NCI-H748 treated with DMSO at 0.1 percent for 48 hours (cell line): ENCODE data around the gene CCHCR1.

Experiments
- DNase-seq: peaks from one replicate; lab custom pipeline; 2025; lab: John Stamatoyannopoulos, UW

The CCHCR1 gene

GRCh38 chr6:31161216-31162126, 3.9 kb upstream of the CCHCR1 start:
- no peak for DNase-seq

GRCh38 chr6:31158863-31159855, 1.6 kb upstream of the CCHCR1 start:
- DNase-seq, result peak; percentile 11

- peak; percentile 99 for DNase-seq
These were observed 699 bp upstream of the CCHCR1 start, which contains the start of gene TCF19 for GRCh38 chr6:31158140-31158862. TCF19 (plus strand) TSS chr6:31158589; CDS start chr6:31159470, 881 bp downstream.

DNA sequence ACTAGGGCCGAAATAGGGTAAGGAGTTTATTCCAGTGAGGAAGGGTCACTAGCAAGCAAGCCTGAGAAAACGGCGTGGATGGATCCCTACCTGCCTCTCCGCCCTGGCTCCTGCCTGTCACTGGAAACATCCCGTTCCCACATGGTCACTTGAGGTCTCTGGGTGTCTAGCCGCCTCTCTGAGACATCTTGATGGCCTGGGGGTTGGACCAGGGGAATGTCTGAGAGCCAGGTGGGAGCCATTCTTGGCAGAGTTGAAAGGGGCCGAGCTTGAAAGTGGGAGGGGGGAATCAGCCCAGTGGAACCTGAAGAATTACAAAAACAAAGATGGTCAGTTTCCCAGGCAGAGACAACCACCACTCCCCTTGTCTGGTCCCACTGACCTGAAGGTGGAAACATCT, 961 bp downstream of the CCHCR1 start:
- no peak for DNase-seq

DNA sequence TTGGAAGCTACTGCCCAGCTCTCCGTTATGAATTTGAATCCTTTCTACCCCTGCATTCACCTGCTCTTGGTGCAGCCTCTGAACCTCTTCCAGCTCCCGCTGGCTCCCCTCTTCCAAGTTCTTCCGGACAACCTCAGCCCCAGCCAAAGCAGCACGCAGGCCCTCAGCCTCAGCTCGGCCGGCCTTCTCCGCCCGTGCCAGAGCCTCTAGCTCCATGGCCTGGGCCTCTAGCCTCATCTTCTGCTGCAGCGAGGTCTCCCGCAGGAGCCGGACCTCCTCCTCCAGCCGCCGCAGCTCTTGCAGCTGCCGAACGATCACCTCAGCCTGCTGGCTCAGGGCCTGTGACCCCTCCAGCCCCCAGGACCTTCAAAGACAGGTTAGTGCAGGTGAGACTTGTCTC, 3.2 kb downstream of the CCHCR1 start:
- no peak for DNase-seq

- no peak for DNase-seq
These were observed 4.8 kb downstream of the CCHCR1 start for GRCh38 chr6:31152781-31153180.

- DNase-seq, result no peak
These were observed 7.7 kb downstream of the CCHCR1 start for GRCh38 chr6:31149827-31150447.

- DNase-seq, result no peak
These were observed 12.2 kb downstream of the CCHCR1 start for GRCh38 chr6:31145386-31145785.

GRCh38 chr6:31144970-31145340, 12.6 kb downstream of the CCHCR1 start:
- no peak for DNase-seq

- no peak for DNase-seq
These were observed 13.2 kb downstream of the CCHCR1 start for GRCh38 chr6:31144296-31144969.

DNA sequence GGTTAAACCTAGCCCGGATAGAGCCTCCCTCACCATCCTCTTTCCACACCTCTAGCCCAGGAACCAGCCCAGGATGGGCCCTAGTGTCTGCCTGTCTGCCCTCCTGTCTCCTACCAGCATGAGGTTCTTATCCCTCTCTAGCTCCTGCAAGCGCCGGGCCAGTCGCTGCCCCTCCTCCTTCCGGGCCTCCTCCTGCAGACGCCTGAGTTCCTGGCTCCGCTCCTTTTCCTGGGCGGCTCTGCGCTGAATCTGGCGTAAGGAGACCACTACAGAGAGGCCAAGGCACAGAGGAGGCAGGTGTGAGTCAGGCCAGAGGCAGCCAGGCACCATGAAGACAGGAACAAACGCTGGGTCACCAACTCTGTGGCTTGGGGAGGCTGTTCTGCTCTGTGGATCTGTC, 14.5 kb downstream of the CCHCR1 start:
- no peak for DNase-seq

DNA sequence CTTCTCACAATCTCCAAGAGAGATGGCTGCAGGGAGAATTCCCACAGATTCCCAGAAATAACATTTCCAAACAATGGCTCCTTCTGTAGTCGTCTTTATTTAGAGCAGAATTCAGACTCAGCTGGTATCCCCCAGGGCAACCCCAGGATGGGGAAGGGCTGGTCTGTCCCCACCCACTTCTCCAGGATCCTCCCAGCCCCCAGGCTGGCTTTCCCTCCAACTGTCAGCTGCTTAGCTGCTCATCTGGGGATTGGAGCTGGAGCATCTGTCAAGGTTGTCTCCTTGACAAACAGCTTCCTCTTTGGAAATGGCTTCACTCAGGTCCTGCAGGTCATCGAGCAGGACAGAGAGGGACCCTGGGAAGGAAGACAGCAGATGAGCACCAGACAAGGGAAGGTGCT, 15.2 kb downstream of the CCHCR1 start:
- no peak for DNase-seq

DNA sequence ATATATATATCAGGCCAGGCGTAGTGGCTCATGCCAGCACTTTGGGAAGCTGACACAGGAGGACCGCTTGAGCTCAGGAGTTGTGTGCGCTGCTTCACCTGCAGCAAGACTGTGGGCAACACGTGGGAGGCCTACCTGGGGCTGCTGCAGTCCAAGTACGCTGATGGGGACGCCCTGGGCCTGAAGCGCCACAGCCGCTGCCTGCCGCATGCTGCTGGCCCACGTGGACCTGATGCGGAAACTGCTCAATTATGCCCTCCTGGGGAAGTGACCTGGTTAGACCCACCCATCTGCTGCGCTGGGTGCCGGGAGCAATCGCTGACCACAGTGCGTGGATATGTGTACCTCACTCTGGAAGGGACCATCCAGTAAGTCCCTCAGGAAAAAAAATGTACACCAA, 17.0 kb downstream of the CCHCR1 start:
- no peak for DNase-seq

GRCh38 chr6:31139599-31139998, 18.0 kb downstream of the CCHCR1 start:
- no peak for DNase-seq

DNA sequence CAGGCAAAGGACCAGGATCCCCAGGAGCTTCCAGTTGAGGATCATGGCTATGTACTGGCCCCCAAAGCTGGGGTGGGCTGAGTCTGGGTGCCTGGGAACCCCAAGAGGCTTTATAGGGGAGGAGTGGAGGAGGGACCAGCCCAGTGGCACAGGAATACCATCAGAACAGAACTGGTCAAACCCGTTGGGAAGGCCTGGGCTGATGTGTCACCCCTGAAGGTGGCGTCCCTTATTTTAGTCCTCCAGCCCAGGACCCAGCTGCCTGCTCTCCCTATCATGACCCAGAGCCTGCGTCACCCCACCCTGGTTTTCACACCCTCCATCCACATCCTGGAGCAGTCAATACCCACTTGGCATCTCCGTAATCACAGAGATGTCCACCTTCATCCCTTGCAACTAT, 18.6 kb downstream of the CCHCR1 start, which contains the start of gene PSORS1C2:
PSORS1C2 (minus strand) TSS at position 85 of the 400 bp plus-strand sequence; CDS start at position 45, 40 bp downstream.
- DNase-seq, result no peak

DNA sequence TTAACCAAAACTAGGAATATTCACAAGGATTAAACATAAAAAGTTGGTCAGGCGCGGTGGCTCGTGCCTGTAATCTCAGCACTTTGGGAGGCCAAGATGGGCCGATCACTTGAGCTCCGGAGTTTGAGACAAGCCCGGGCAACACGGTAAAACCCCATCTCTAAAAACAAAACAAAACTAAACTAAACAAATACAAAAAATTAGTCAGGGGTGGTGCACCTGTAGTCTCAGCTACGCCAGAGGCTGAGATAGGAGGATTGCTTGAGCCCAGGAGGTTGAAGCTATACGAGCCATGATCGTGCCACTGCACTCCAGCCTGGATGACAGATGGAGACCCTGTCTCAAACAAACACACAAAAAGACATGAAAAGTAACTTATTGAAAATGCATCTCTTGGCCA, 21.9 kb downstream of the CCHCR1 start:
- no peak for DNase-seq

DNA sequence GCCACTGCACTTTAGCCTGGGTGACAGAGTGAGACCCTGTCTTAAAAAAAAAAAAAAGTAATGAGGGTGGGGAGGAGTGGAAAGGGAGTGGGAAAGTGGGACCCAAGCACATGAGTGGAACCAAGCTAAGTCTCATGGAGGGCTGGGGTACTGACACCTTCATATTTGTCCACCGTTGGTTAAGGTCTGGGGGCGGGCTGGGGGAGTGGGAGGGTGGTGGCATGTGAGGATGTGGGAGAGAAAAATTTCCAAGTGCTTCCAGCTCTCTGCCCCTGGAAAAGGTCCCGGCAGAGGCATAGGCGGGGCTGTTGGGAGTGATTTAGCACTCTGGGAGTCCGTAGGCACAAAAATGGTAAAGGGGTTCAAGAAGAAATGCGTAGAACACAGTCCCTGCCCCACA, 24.8 kb downstream of the CCHCR1 start:
- no peak for DNase-seq

GRCh38 chr6:31131595-31131994, 26.0 kb downstream of the CCHCR1 start:
- DNase-seq, result no peak

- DNase-seq, result no peak
These were observed 26.9 kb downstream of the CCHCR1 start for GRCh38 chr6:31130751-31131150.

DNA sequence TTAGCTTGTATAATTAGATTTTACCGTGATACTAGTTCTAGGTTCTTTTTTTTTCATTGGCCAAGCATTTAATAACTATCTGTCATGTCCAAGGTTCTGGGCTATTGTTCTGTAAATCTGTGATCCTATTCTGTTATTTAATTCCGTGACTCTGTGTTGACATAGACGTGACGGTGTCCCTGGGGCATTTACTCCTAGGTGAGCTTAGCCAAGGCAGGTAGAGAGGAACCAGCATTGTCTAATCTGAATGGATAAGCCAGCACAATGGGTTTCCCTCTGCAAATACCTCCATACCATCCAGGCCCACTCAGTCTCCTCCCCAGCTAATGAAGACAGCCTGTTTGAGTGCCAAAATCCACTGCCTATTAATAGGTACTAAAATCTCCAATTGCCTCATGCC, 28.5 kb downstream of the CCHCR1 start:
- no peak for DNase-seq
